GM23338 (cell line): Measurements from ENCODE around the gene TRPM3. TPM values are rescaled to one million over a fixed set of nuclear protein-coding genes. Genes with fewer than 3 reads are reported as not detected.

Experiments
- ATAC-seq: fragments of 200-7000 bp; cut with Tn5 transposase; 3 replicates; pipeline ENCODE4 v1.9.1; 2020
- DNase-seq: peaks from one replicate; pipeline ENCODE4 v3.0.0-alpha.2; 2015; ENCODE audit warnings: low spot score
- H2AFZ ChIP-seq: fragments of 200-600 bp; sonication (generic); 2 replicates; pipeline ENCODE4 v1.8.0; 2016; ENCODE audit warnings: antibody characterized with exemption, mild to moderate bottlenecking, moderate library complexity
- H3F3A ChIP-seq: fragments of 200-600 bp; sonication (generic); replicated peaks from 2 replicates; pipeline ENCODE4 v1.8.0; 2017; ENCODE audit warnings: antibody characterized with exemption, mixed run types, low read depth
- H3K27ac ChIP-seq: fragments of 200-600 bp; sonication (generic); 2 replicates; pipeline ENCODE4 v1.6.1; 2016; ENCODE audit warnings: low read depth
- H3K27me3 ChIP-seq: fragments of 200-600 bp; sonication (generic); 2 replicates; pipeline ENCODE4 v1.8.0; 2016; ENCODE audit warnings: mild to moderate bottlenecking, mixed run types, moderate library complexity; ENCODE audit not compliant: insufficient read depth
- H3K36me3 ChIP-seq: fragments of 200-600 bp; sonication (generic); 2 replicates; pipeline ENCODE4 v1.8.0; 2016; ENCODE audit warnings: mild to moderate bottlenecking; ENCODE audit not compliant: insufficient read depth
- H3K4me1 ChIP-seq: fragments of 200-600 bp; sonication (generic); 2 replicates; pipeline ENCODE4 v1.8.0; 2016; ENCODE audit warnings: mild to moderate bottlenecking, moderate library complexity; ENCODE audit not compliant: insufficient read depth
- H3K4me2 ChIP-seq: fragments of 200-600 bp; sonication (generic); 2 replicates; pipeline ENCODE4 v1.7.1; 2017; ENCODE audit warnings: mixed run types
- H3K4me3 ChIP-seq: fragments of 200-600 bp; sonication (generic); 2 replicates; pipeline ENCODE4 v1.6.1; 2016; ENCODE audit warnings: mixed run types
- H3K79me2 ChIP-seq: fragments of 200-600 bp; sonication (generic); replicated peaks from 2 replicates; pipeline ENCODE4 v1.8.0; 2017; ENCODE audit warnings: mild to moderate bottlenecking; ENCODE audit not compliant: insufficient read depth
- H3K9me2 ChIP-seq: fragments of 200-600 bp; sonication (generic); 2 replicates; pipeline ENCODE4 v1.8.0; 2017; ENCODE audit not compliant: insufficient read depth
- H4K20me1 ChIP-seq: fragments of 200-600 bp; sonication (generic); replicated peaks from 2 replicates; pipeline ENCODE4 v1.8.0; 2017; ENCODE audit warnings: mild to moderate bottlenecking; ENCODE audit not compliant: insufficient read depth
- H3K27ac Mint-ChIP-seq: 2 replicates; pipeline ENCODE4 v1.8.0; 2020; ENCODE audit warnings: inconsistent platforms, mild to moderate bottlenecking, moderate library complexity, mixed read lengths
- H3K27me3 Mint-ChIP-seq: 3 replicates; pipeline ENCODE4 v1.8.0; 2022; ENCODE audit warnings: low read depth, mild to moderate bottlenecking, moderate library complexity, mixed read lengths, inconsistent platforms; ENCODE audit not compliant: insufficient read depth, poor library complexity
- H3K36me3 Mint-ChIP-seq: 3 replicates; pipeline ENCODE4 v1.8.0; 2021; ENCODE audit warnings: low read depth, mild to moderate bottlenecking, inconsistent platforms, moderate library complexity, mixed read lengths
- H3K4me1 Mint-ChIP-seq: 3 replicates; pipeline ENCODE4 v1.8.0; 2020; ENCODE audit warnings: mild to moderate bottlenecking, inconsistent platforms, mixed read lengths
- H3K4me3 Mint-ChIP-seq: 3 replicates; pipeline ENCODE4 v1.8.0; 2021; ENCODE audit warnings: moderate library complexity, mild to moderate bottlenecking, inconsistent platforms, mixed read lengths
- H3K9me3 Mint-ChIP-seq: 3 replicates; pipeline ENCODE4 v1.8.0; 2020; ENCODE audit warnings: moderate library complexity, mild to moderate bottlenecking, inconsistent platforms, mixed read lengths
- CREB1 ChIP-seq: fragments of 250-450 bp; sonication (Bioruptor Pico); IDR thresholded peaks from 2 replicates; pipeline ENCODE4 v1.5.0; 2020; ENCODE audit warnings: low read depth, mild to moderate bottlenecking, moderate library complexity
- ETS1 ChIP-seq: IDR thresholded peaks from 2 replicates; pipeline ENCODE4 v1.6.1; 2016; ENCODE audit warnings: antibody characterized with exemption
- EZH2 ChIP-seq: fragments of 200-600 bp; sonication (generic); IDR thresholded peaks from one replicate; pipeline ENCODE4 v1.8.0; 2017; ENCODE audit warnings: antibody characterized with exemption, mild to moderate bottlenecking, low read depth; ENCODE audit not compliant: unreplicated experiment
- EZH2phosphoT487 ChIP-seq: fragments of 200-600 bp; sonication (generic); IDR thresholded peaks from one replicate; pipeline ENCODE4 v1.8.1; 2018; ENCODE audit warnings: antibody characterized with exemption; ENCODE audit not compliant: unreplicated experiment
- JUNB ChIP-seq: IDR thresholded peaks from one replicate; pipeline ENCODE4 v1.6.1; 2016; ENCODE audit warnings: antibody characterized with exemption; ENCODE audit not compliant: unreplicated experiment
- NANOG ChIP-seq: IDR thresholded peaks from 2 replicates; pipeline ENCODE4 v1.6.1; 2016; ENCODE audit warnings: antibody characterized with exemption, borderline replicate concordance
- POLR2AphosphoS5 ChIP-seq: IDR thresholded peaks from 2 replicates; pipeline ENCODE4 v1.6.1; 2016; ENCODE audit warnings: antibody characterized with exemption, low read depth
- STAT1 ChIP-seq: IDR thresholded peaks from one replicate; pipeline ENCODE4 v1.6.1; 2016; ENCODE audit warnings: antibody characterized with exemption; ENCODE audit not compliant: unreplicated experiment
- ZNF114 ChIP-seq: fragments of 250-450 bp; sonication (Bioruptor Pico); IDR thresholded peaks from 2 replicates; pipeline ENCODE4 v1.5.0; 2020; ENCODE audit warnings: mild to moderate bottlenecking, moderate library complexity
- ZNF331 ChIP-seq: fragments of 250-450 bp; sonication (Bioruptor Pico); IDR thresholded peaks from 2 replicates; pipeline ENCODE4 v1.5.0; 2020; ENCODE audit warnings: low read depth, mild to moderate bottlenecking, moderate library complexity
- ZNF462 ChIP-seq: fragments of 250-450 bp; sonication (Bioruptor Pico); IDR thresholded peaks from 2 replicates; pipeline ENCODE4 v1.5.0; 2020; ENCODE audit warnings: mild to moderate bottlenecking, moderate library complexity
- polyA plus RNA-seq: library from polyadenylated mRNA; unstranded; fragments of >200 nt; fragmentation: Nextera tagmentation; extraction: Ambion mirVana; gene quantifications from 2 replicates; pipeline ENCODE4 v1.2.1, GENCODE V29; 2016
- total RNA-seq: library from RNA; depleted of rRNA; stranded (reverse); fragments of >200 nt; shearing (Covaris generic); gene quantifications from 2 replicates; pipeline ENCODE4 v1.2.3, GENCODE V29; 2014
- TF ChIP-seq, protein P1 (sequence below), 2 experiments: fragments of 200-600 bp in 1 of 2; sonication (generic) in 1 of 2; conservative IDR thresholded peaks; 2 replicates each; pipeline versions ENCODE4 v1.5.1 to v1.6.1; 2016 to 2017; ENCODE audit warnings: antibody characterized with exemption in 2 of 2, low read depth in 2 of 2, mild to moderate bottlenecking in 2 of 2, moderate library complexity in 1 of 2

The TRPM3 gene
- total and polyA plus RNA-seq, 2 experiments from 2014 or later = 2.8 to 8.2 TPM

DNA sequence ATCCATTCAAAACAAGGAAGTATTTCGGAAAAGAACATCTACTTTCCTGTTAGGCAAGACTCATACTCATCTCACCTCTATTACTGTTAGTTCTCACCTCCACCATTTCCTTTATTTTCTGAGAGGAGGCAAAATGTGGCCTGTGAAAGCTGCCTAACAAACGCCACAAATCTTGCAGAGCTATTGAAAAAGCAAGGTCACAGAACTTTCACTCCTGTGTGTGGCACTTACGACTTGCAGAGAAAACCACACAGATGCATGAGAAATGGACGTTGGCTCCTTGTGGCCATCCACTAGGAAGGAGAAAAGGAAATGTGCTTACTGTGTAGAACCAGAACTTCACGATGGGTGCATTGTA lies 511.2 kb downstream of the TRPM3 start (continued):
- TF ChIP-seq EZH2 (no peak), JUNB (no peak)

GRCh38 chr9:70609542-70610286 lies 511.7 kb downstream of the TRPM3 start:
- Histone ChIP-seq H3K4me1 (0 out of 2 replicates have a peak, but pooled peaks cover 6% of the 10 kb centered on the region), H3K9me2 (0 out of 2 replicates have a peak, but pooled peaks cover 7% of the 10 kb centered on the region), H3K36me3 (no peaks in the 10 kb centered on the region; the same call in 1 of the 2 replicates), H3K27ac (no peak overlapping the region), H3K4me2 (no peak overlapping the region), H4K20me1 (no peaks in the 10 kb centered on the region), H3K4me3 (no peak overlapping the region), H3K79me2 (no peaks in the 10 kb centered on the region), H3K27me3 (no peaks in the 10 kb centered on the region), H3F3A (no peaks in the 10 kb centered on the region), H2AFZ (no peak overlapping the region)
- Mint-ChIP-seq H3K9me3 (no peaks in the 10 kb centered on the region), H3K4me3 (no peak overlapping the region), H3K4me1 (peaks cover 7% of the 10 kb centered on the region), H3K36me3 (peaks cover 4% of the 10 kb centered on the region; the same call in 1 of the 3 replicates), H3K27me3 (no peaks in the 10 kb centered on the region), H3K27ac (no peak overlapping the region)
- ATAC-seq (no peak), DNase-seq (no peak)
- TF ChIP-seq ZNF331 = no peak
- TF ChIP-seq CREB1 (CRISPR knock-in tag) = no peak
- TF ChIP-seq ETS1 = no peak
- TF ChIP-seq STAT1 = no peak
- no peak for TF ChIP-seq POLR2AphosphoS5
- no peak for TF ChIP-seq NANOG
- no peak for TF ChIP-seq ZNF462 (CRISPR knock-in tag)
- TF ChIP-seq ZNF114 (CRISPR knock-in tag) = no peak
- TF ChIP-seq EZH2phosphoT487 = no peak
- TF ChIP-seq, protein P1, sequence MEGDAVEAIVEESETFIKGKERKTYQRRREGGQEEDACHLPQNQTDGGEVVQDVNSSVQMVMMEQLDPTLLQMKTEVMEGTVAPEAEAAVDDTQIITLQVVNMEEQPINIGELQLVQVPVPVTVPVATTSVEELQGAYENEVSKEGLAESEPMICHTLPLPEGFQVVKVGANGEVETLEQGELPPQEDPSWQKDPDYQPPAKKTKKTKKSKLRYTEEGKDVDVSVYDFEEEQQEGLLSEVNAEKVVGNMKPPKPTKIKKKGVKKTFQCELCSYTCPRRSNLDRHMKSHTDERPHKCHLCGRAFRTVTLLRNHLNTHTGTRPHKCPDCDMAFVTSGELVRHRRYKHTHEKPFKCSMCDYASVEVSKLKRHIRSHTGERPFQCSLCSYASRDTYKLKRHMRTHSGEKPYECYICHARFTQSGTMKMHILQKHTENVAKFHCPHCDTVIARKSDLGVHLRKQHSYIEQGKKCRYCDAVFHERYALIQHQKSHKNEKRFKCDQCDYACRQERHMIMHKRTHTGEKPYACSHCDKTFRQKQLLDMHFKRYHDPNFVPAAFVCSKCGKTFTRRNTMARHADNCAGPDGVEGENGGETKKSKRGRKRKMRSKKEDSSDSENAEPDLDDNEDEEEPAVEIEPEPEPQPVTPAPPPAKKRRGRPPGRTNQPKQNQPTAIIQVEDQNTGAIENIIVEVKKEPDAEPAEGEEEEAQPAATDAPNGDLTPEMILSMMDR (conservative IDR thresholded peaks at IDR 0.05; ENCODE audit: low read depth in 2 of 2) = no peak
- no peak for TF ChIP-seq JUNB
- no peak for TF ChIP-seq EZH2
